ENCODE data around the gene BLM.

GRCh38 chr15:90838139-90838538 is 121.0 kb downstream of the BLM start:
- no peak for TF ChIP-seq CTCF (IDR thresholded peaks at IDR 0.05)
- TF ChIP-seq POLR2A (IDR thresholded peaks at IDR 0.05), result no peak
